Activated T-helper 2 cell treated with anti-CD3 and anti-CD28 coated beads, Interferon-gamma antibody, Interleukin-2, Interleukin-4, amounts not matched to agents 10 μg/mL and 5 μg/mL and 100 μg/mL, durations not matched to agents 14 hours and 24 hours and 36 hours (primary cell): Measurements from ENCODE around the gene HMGN3. TPM values are rescaled to one million over a fixed set of nuclear protein-coding genes. Genes with fewer than 3 reads are reported as not detected.

Experiments used
- DNase-seq: peaks from one replicate; pipeline ENCODE4 v3.0.0; 2021; ENCODE audit warnings: low spot score
- H3K27ac Mint-ChIP-seq: one replicate; pipeline ENCODE4 v1.8.0; 2021; ENCODE audit warnings: mixed read lengths
- H3K27me3 Mint-ChIP-seq: one replicate; pipeline ENCODE4 v1.8.0; 2021; ENCODE audit warnings: low read depth, mixed read lengths
- H3K36me3 Mint-ChIP-seq: one replicate; pipeline ENCODE4 v1.8.0; 2021; ENCODE audit warnings: low read depth, mixed read lengths
- H3K4me1 Mint-ChIP-seq: one replicate; pipeline ENCODE4 v1.8.0; 2021; ENCODE audit warnings: low read depth, mixed read lengths
- H3K4me3 Mint-ChIP-seq: one replicate; pipeline ENCODE4 v1.8.0; 2021; ENCODE audit warnings: low read depth, mild to moderate bottlenecking, moderate library complexity, mixed read lengths
- H3K9me3 Mint-ChIP-seq: one replicate; pipeline ENCODE4 v1.8.0; 2021; ENCODE audit warnings: mixed read lengths
- intact Hi-C: fragments of 100-400 bp; cut with micrococcal nuclease; formaldehyde crosslinking; loops from one replicate; pipeline ENCODE4 v1.15.1; 2023
- total RNA-seq: library from RNA; stranded (reverse); gene quantifications from 2 replicates; pipeline ENCODE4 v1.2.3, GENCODE V29; 2022

Gene HMGN3
- total RNA-seq, 1 donor from 2014 or later, result 66.3 TPM

GRCh38 chr6:79227445-79227844, 7.0 kb downstream of the HMGN3 start:
- DNase-seq, result no peak
- Mint-ChIP-seq H3K27ac (no peak overlapping the region), H3K4me3 (no peak overlapping the region), H3K4me1 (peaks cover 7% of the 10 kb centered on the region), H3K36me3 (peaks cover 13% of the 10 kb centered on the region), H3K9me3 (no peaks in the 10 kb centered on the region), H3K27me3 (no peaks in the 10 kb centered on the region)
- intact Hi-C loops, result no loop called here

- Mint-ChIP-seq H3K36me3 (peaks cover 13% of the 10 kb centered on the region), H3K9me3 (no peaks in the 10 kb centered on the region), H3K27ac (no peak overlapping the region), H3K4me1 (peaks cover 5% of the 10 kb centered on the region), H3K4me3 (no peak overlapping the region), H3K27me3 (no peaks in the 10 kb centered on the region)
- intact Hi-C loops, result no loop called here
- no peak for DNase-seq
These were observed 7.8 kb downstream of the HMGN3 start for GRCh38 chr6:79226660-79227059.

- no peak for DNase-seq
- intact Hi-C loops, result no loop called here
- Mint-ChIP-seq H3K4me1 (no peaks in the 10 kb centered on the region), H3K36me3 (peaks cover 13% of the 10 kb centered on the region), H3K4me3 (no peak overlapping the region), H3K27me3 (no peaks in the 10 kb centered on the region), H3K9me3 (no peaks in the 10 kb centered on the region), H3K27ac (no peak overlapping the region)
These were observed 8.5 kb downstream of the HMGN3 start for GRCh38 chr6:79225717-79226599.

- H3K36me3 Mint-ChIP-seq, result peaks cover 12% of the 10 kb centered on the region
- no peaks in the 10 kb centered on the region for H3K27me3 Mint-ChIP-seq
- no peaks in the 10 kb centered on the region for H3K9me3 Mint-ChIP-seq
- H3K4me1 Mint-ChIP-seq, result no peaks in the 10 kb centered on the region
- no peak overlapping the region for H3K4me3 Mint-ChIP-seq
- intact Hi-C loops, result no loop called here
- H3K27ac Mint-ChIP-seq, result no peak overlapping the region
- DNase-seq, result no peak
These were observed 10.7 kb downstream of the HMGN3 start for GRCh38 chr6:79223611-79224404.

- intact Hi-C loops, result no loop called here
- peaks cover 1% of the 10 kb centered on the region for H3K4me1 Mint-ChIP-seq
- no peak for DNase-seq
- no peaks in the 10 kb centered on the region for H3K9me3 Mint-ChIP-seq
- peaks cover 22% of the 10 kb centered on the region for H3K36me3 Mint-ChIP-seq
- H3K27me3 Mint-ChIP-seq, result no peaks in the 10 kb centered on the region
- H3K4me3 Mint-ChIP-seq, result no peak overlapping the region
- no peak overlapping the region for H3K27ac Mint-ChIP-seq
These were observed 19.2 kb downstream of the HMGN3 start for GRCh38 chr6:79215213-79215824.

GRCh38 chr6:79212859-79213258, 21.6 kb downstream of the HMGN3 start:
- peaks cover 1% of the 10 kb centered on the region for H3K4me1 Mint-ChIP-seq
- DNase-seq, result no peak
- H3K27ac Mint-ChIP-seq, result no peak overlapping the region
- H3K36me3 Mint-ChIP-seq, result peaks cover 24% of the 10 kb centered on the region
- H3K9me3 Mint-ChIP-seq, result no peaks in the 10 kb centered on the region
- H3K27me3 Mint-ChIP-seq, result no peaks in the 10 kb centered on the region
- no peak overlapping the region for H3K4me3 Mint-ChIP-seq
- intact Hi-C loops, result no loop called here

- Mint-ChIP-seq H3K4me1 (peaks cover 2% of the 10 kb centered on the region), H3K27ac (no peak overlapping the region), H3K36me3 (peaks cover 40% of the 10 kb centered on the region), H3K4me3 (no peak overlapping the region), H3K9me3 (no peaks in the 10 kb centered on the region), H3K27me3 (no peaks in the 10 kb centered on the region)
- intact Hi-C loops, result no loop called here
- no peak for DNase-seq
These were observed 25.7 kb downstream of the HMGN3 start for GRCh38 chr6:79208816-79209215.

- Mint-ChIP-seq H3K4me1 (peaks cover 6% of the 10 kb centered on the region), H3K27ac (no peak overlapping the region), H3K9me3 (no peaks in the 10 kb centered on the region), H3K4me3 (no peak overlapping the region), H3K27me3 (no peaks in the 10 kb centered on the region), H3K36me3 (peaks cover 39% of the 10 kb centered on the region)
- intact Hi-C loops, result no loop called here
- no peak for DNase-seq
These were observed 30.7 kb downstream of the HMGN3 start for GRCh38 chr6:79203753-79204253.

GRCh38 chr6:79202556-79202955, 31.9 kb downstream of the HMGN3 start:
- Mint-ChIP-seq H3K9me3 (no peaks in the 10 kb centered on the region), H3K27me3 (no peaks in the 10 kb centered on the region), H3K36me3 (peaks cover 39% of the 10 kb centered on the region), H3K4me3 (no peak overlapping the region), H3K4me1 (peaks cover 6% of the 10 kb centered on the region), H3K27ac (no peak overlapping the region)
- intact Hi-C loops, result no loop called here
- DNase-seq, result no peak

GRCh38 chr6:79201983-79202382, 32.5 kb downstream of the HMGN3 start:
- Mint-ChIP-seq H3K4me1 (peaks cover 5% of the 10 kb centered on the region), H3K27me3 (no peaks in the 10 kb centered on the region), H3K36me3 (peaks cover 33% of the 10 kb centered on the region), H3K4me3 (no peak overlapping the region), H3K27ac (peak overlapping the region; percentile 11), H3K9me3 (no peaks in the 10 kb centered on the region)
- DNase-seq, result no peak
- intact Hi-C loops, result no loop called here

GRCh38 chr6:79201143-79201542, 33.3 kb downstream of the HMGN3 start:
- peaks cover 27% of the 10 kb centered on the region for H3K36me3 Mint-ChIP-seq
- no peak overlapping the region for H3K27ac Mint-ChIP-seq
- no peak overlapping the region for H3K4me3 Mint-ChIP-seq
- H3K27me3 Mint-ChIP-seq, result no peaks in the 10 kb centered on the region
- H3K4me1 Mint-ChIP-seq, result peaks cover 5% of the 10 kb centered on the region
- intact Hi-C loops, result no loop called here
- no peak for DNase-seq
- H3K9me3 Mint-ChIP-seq, result no peaks in the 10 kb centered on the region

- H3K27me3 Mint-ChIP-seq, result no peaks in the 10 kb centered on the region
- no peak overlapping the region for H3K27ac Mint-ChIP-seq
- no peaks in the 10 kb centered on the region for H3K9me3 Mint-ChIP-seq
- peaks cover 3% of the 10 kb centered on the region for H3K4me1 Mint-ChIP-seq
- intact Hi-C loops, result no loop called here
- H3K4me3 Mint-ChIP-seq, result no peak overlapping the region
- DNase-seq, result no peak
- peaks cover 6% of the 10 kb centered on the region for H3K36me3 Mint-ChIP-seq
These were observed 37.6 kb downstream of the HMGN3 start for GRCh38 chr6:79196912-79197311.
